Measurements from ENCODE around the gene CCND2.
A peak's percentile ranks its signal among the peaks of the same experiment; 100 is the strongest.

The CCND2 gene

DNA sequence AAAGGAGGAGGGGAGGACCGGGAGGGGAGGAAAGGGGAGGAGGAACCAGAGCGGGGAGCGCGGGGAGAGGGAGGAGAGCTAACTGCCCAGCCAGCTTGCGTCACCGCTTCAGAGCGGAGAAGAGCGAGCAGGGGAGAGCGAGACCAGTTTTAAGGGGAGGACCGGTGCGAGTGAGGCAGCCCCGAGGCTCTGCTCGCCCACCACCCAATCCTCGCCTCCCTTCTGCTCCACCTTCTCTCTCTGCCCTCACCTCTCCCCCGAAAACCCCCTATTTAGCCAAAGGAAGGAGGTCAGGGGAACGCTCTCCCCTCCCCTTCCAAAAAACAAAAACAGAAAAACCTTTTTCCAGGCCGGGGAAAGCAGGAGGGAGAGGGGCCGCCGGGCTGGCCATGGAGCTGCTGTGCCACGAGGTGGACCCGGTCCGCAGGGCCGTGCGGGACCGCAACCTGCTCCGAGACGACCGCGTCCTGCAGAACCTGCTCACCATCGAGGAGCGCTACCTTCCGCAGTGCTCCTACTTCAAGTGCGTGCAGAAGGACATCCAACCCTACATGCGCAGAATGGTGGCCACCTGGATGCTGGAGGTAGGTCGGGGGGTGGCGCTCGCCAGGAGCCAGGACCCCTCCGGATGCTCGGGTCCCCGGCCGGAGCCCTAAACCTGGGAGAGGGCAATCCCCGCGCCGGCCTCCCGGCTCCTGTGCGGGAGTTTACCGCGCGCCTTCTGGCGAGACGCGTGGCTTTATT, at the start of gene CCND2:
Gene CCND2, plus strand, starts transcription at position 111 of the 744 bp plus-strand sequence. Its CDS starts 279 bp downstream, at position 390.
- peak; percentile 88 for DNase-seq (ENCODE audit: low spot score)

DNA sequence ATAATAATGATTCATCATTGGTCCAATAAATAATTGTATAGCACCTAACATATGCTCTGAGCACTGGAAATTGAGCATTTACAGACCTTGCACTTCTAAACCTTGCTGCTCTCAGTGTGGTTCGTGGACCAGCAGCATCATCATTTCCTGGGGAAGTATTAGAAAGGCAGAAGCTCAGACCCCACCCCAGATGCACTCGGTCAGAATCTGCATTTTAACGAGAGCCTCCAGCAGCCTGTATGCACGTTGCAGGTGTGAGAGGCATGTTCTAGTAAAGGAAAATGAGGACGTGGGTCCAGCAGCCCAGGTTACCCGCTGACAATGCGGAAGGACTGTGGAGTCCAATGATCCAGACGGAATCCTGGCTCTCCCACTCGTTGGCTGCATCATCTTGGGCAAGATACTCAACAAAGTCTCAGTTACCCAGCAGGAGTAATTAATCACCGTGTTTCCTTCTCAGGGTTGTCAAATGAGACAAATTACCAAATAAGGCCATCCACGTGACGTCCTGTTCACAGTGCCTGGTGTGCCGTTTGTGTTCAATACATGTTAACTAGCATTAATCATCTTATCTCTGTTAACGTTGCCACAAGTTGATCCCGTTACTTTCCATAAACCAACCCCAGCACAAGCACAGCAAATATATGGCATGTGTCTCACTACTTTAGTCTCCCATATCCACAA, 49.2 kb upstream of the CCND2 start:
- TF ChIP-seq, protein P1, sequence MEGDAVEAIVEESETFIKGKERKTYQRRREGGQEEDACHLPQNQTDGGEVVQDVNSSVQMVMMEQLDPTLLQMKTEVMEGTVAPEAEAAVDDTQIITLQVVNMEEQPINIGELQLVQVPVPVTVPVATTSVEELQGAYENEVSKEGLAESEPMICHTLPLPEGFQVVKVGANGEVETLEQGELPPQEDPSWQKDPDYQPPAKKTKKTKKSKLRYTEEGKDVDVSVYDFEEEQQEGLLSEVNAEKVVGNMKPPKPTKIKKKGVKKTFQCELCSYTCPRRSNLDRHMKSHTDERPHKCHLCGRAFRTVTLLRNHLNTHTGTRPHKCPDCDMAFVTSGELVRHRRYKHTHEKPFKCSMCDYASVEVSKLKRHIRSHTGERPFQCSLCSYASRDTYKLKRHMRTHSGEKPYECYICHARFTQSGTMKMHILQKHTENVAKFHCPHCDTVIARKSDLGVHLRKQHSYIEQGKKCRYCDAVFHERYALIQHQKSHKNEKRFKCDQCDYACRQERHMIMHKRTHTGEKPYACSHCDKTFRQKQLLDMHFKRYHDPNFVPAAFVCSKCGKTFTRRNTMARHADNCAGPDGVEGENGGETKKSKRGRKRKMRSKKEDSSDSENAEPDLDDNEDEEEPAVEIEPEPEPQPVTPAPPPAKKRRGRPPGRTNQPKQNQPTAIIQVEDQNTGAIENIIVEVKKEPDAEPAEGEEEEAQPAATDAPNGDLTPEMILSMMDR (IDR thresholded peaks at IDR 0.05; ENCODE audit: extremely low read depth, missing control alignments), result no peak
- no peak for DNase-seq (ENCODE audit: low spot score)

More for the DNA sequence above, at the start of gene CCND2:
- TF ChIP-seq, protein P1 (IDR thresholded peaks at IDR 0.05; ENCODE audit: extremely low read depth, missing control alignments), result no peak

DNA sequence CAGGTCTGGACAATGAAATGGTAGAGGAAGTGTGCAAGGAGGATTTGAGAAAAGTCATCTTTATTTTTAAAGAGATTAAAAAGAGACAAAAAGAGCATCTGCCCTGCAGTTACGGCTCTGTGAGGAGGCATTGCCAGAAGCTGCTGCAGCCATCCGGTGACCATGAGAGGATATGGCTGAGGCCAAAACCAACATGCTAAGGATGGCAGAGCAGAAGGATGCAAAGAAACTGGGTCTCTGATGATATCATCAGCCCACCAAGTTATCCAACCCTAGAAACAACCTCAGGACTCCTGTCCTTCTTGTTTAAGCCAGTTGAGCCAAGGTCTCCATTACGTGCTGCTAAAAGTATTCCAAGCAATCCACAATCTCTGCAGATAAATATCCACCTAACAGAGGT, 48.0 kb upstream of the CCND2 start:
- TF ChIP-seq, protein P1 (IDR thresholded peaks at IDR 0.05; ENCODE audit: extremely low read depth, missing control alignments), result no peak
- DNase-seq (ENCODE audit: low spot score), result no peak

DNA sequence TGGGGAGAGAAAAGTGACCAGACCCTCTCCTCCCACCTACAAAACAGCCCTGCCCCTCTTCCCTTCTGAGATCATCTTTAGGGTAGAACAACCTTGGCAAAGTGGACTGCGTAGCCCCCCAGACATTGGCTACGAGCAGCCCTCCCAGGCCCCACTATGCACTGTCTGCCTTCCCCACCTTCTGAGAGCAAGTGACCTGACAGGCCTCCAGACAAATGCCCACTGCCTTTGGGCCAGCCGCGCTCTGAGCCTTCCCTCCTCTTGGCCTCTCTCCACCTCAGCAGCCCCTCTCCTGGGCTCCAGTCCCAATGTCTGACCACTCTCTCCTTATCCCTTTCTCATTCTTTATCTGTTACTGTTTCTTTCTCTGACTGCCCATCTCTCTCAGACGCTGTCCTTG, 46.5 kb upstream of the CCND2 start:
- TF ChIP-seq, protein P1 (IDR thresholded peaks at IDR 0.05; ENCODE audit: extremely low read depth, missing control alignments), result no peak
- no peak for DNase-seq (ENCODE audit: low spot score)

DNA sequence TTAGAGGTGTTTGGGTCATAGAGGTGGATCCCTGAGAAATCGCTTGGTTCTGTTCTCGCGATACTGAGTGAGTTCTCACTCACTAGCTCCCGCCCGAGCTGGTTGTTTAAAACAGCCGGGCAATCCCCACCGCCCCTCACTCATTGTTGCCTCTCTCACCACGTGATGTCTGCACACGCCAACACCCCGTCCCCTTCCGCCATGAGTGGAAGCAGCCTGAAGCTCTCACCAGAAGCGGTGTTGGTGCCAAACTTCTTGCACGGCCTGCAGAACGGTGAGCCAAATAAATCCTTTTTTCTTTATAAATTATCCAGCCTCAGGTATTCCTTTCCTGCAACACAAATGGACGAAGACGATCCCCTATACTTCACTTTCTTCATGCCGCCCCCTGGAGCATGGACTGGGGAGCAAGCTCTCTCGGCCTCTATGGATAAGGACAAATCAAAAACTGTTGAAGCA, 45.4 kb upstream of the CCND2 start:
- TF ChIP-seq, protein P1 (IDR thresholded peaks at IDR 0.05; ENCODE audit: extremely low read depth, missing control alignments), result no peak
- DNase-seq (ENCODE audit: low spot score), result no peak

DNA sequence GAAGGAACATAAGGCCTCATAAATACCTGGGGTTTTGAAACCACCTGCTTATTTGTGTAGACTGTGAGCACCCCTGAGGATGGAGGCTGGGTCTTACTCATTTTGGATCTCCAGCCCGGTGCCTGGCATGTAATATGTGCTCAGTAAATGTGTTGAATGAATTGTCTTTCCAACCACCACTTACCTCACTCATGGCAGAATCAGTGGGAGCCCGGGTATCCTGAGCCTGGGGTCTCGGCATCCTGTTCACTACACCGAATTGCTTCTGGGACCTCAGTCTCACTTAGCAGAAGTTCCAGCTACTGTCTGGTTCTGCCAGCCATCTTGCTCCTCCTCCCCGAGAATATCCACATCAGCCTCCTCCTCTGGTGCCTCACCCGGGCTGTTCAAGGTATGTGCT, 43.0 kb upstream of the CCND2 start:
- TF ChIP-seq, protein P1 (IDR thresholded peaks at IDR 0.05; ENCODE audit: extremely low read depth, missing control alignments), result no peak
- no peak for DNase-seq (ENCODE audit: low spot score)

DNA sequence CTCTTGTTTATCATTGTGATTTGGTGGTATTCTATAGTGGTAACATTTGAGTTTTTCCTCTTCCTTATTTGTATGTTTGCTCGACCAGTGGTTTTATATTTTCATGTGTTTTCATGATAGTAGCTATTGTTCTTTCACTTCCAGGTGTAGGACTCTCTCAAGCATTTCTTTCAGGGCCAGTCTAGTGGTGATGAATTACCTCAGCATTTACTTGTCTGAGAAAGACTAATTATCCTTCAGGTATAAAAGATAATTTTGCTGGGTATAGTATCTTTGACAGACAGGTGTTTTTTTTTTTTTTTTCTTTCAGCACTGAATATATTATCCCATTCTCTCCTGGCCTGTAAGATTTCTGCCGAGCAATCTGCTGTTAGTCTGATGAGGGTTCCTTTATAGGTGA, 35.0 kb upstream of the CCND2 start:
- no peak for DNase-seq (ENCODE audit: low spot score)
- TF ChIP-seq, protein P1 (IDR thresholded peaks at IDR 0.05; ENCODE audit: extremely low read depth, missing control alignments), result no peak

Data from GM20000 (cell line).